Colonic mucosa (tissue), 4 donors: ENCODE results near the gene TFAM. TPM values are rescaled to one million over a fixed set of nuclear protein-coding genes. Genes with fewer than 3 reads are reported as not detected.

Experiments
- DNase-seq: peaks from one replicate; pipeline ENCODE4 v3.0.0-alpha.2; 2020
- H3K27ac ChIP-seq: fragments of 200-600 bp; one replicate; pipeline ENCODE4 v1.8.0; 2021
- H3K27me3 ChIP-seq: fragments of 200-600 bp; one replicate; pipeline ENCODE4 v1.8.0; 2021
- H3K36me3 ChIP-seq: fragments of 200-600 bp; one replicate; pipeline ENCODE4 v1.8.0; 2021
- H3K4me1 ChIP-seq: fragments of 200-600 bp; one replicate; pipeline ENCODE4 v1.8.0; 2021; ENCODE audit warnings: mild to moderate bottlenecking
- H3K4me3 ChIP-seq: fragments of 200-600 bp; one replicate; pipeline ENCODE4 v1.8.0; 2021
- H3K9ac ChIP-seq, 2 donors: one replicate each; pipeline ENCODE4 v1.7.0; 2013; ENCODE audit warnings: control low read depth in 2 of 2, low read depth in 2 of 2, low read length in 2 of 2
- H3K9me3 ChIP-seq: fragments of 200-600 bp; one replicate; pipeline ENCODE4 v1.8.0; 2021
- intact Hi-C: fragments of 100-400 bp; cut with DNase I; formaldehyde crosslinking; loops from one replicate; pipeline ENCODE4 v1.14.1; 2022
- total RNA-seq, 2 donors: library from RNA; stranded (reverse); fragmentation: NEBNext Ultra II Directional in 1 of 2; extraction: Animal tissue kit (Norgen Biotek cat#: 25700) in 1 of 2; gene quantifications; one replicate each; pipeline ENCODE4 v1.2.1, GENCODE V29; 2021
- TF ChIP-seq, protein P1 (sequence below): fragments of 200-600 bp; IDR thresholded peaks from one replicate; pipeline ENCODE4 v1.8.0; 2022; ENCODE audit warnings: antibody characterized with exemption, mild to moderate bottlenecking
- donor health status: healthy.
- donor health status: DM: no; HTN: no; CAD: no.
- donor health status: DM: no; HTN: no; CAD: no.

Gene TFAM
- total RNA-seq, 2 donors from 2014 or later = 52.6 to 63.1 TPM

DNA sequence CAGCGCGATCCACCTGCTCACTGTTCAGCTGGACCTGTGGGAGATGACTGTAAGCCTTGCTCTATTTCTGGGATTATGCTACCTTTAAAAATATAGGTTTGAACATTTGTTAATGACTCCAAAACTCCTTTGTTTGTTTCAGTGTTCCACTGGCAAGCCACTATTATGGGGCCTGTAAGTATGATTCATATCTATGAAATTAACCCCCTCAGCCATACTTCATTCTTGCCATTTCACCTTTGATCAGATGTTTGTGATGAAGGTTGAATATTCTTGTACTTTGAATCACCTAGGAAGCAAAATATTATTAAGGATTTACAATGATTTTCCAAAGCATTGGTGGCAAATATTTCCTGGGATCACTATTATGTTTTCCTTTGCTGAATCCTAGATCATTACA, 23.9 kb upstream of the TFAM start:
- no peak for DNase-seq
- Histone ChIP-seq H3K9me3 (no peaks in the 10 kb centered on the region), H3K4me1 (no peaks in the 10 kb centered on the region), H3K27ac (no peak overlapping the region), H3K9ac (no peak overlapping the region), H3K4me3 (no peak overlapping the region), H3K27me3 (no peaks in the 10 kb centered on the region), H3K36me3 (no peaks in the 10 kb centered on the region)
- intact Hi-C loops = no loop called here
- TF ChIP-seq, protein P1, sequence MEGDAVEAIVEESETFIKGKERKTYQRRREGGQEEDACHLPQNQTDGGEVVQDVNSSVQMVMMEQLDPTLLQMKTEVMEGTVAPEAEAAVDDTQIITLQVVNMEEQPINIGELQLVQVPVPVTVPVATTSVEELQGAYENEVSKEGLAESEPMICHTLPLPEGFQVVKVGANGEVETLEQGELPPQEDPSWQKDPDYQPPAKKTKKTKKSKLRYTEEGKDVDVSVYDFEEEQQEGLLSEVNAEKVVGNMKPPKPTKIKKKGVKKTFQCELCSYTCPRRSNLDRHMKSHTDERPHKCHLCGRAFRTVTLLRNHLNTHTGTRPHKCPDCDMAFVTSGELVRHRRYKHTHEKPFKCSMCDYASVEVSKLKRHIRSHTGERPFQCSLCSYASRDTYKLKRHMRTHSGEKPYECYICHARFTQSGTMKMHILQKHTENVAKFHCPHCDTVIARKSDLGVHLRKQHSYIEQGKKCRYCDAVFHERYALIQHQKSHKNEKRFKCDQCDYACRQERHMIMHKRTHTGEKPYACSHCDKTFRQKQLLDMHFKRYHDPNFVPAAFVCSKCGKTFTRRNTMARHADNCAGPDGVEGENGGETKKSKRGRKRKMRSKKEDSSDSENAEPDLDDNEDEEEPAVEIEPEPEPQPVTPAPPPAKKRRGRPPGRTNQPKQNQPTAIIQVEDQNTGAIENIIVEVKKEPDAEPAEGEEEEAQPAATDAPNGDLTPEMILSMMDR = no peak

DNA sequence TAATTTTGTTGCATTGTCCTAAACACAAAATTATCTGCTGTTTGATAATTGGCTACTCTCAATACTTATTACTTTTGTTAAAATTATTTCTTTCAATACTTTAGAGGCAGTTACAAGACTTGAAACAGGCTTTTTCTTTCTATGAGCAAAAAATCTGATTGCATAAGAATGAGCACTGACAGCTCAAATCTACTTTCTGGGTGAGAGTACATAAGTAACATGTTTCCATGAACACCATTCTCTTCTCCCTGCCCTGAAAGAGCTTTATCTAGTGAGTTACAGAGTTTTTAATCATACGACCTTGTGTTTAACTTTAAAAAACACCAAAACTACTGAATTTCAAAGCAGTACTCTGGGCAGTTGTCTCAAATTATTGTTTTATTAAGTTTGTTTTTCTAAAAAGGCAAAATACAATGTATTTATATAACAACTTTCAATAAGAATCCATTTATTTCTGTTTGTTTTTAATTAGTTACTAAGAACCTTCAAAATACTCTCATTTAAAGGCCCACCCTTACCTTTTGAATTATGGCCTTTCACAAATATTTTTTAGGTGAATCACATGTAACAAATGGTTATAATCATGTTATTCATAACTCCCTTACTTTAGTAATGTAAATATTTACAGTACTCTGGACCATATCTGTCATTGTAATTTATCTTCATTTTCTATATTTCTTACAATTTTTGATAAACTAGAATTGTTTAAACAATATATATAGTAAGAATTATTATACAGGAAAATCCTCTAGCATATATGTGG, 23.0 kb upstream of the TFAM start:
- no peak overlapping the region for H3K4me3 ChIP-seq
- H3K27ac ChIP-seq = no peak overlapping the region
- intact Hi-C loops = no loop called here
- no peaks in the 10 kb centered on the region for H3K9me3 ChIP-seq
- no peak overlapping the region for H3K9ac ChIP-seq
- TF ChIP-seq, protein P1 = no peak
- no peaks in the 10 kb centered on the region for H3K27me3 ChIP-seq
- no peaks in the 10 kb centered on the region for H3K36me3 ChIP-seq
- no peak for DNase-seq
- H3K4me1 ChIP-seq = no peaks in the 10 kb centered on the region

DNA sequence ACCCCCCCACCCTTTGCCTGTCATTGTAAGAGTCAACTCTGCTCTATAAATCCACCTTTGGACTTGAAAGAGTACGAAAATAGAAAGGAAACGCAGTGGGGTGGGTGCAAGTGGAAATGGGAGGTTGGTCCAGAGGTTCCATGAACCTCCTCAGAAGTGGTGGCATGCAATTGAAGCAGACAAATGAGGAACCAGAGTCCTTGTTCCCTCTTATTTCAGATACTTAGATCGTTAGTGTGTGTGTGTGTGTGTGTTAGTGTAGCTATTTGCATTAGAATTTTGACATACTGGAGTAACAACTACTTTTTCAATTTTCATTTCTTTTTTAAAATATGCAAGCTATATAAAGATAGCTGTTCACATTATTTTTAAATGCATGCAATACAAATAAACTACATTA, 18.1 kb upstream of the TFAM start:
- no peaks in the 10 kb centered on the region for H3K36me3 ChIP-seq
- no peak for DNase-seq
- TF ChIP-seq, protein P1 = no peak
- no peaks in the 10 kb centered on the region for H3K27me3 ChIP-seq
- intact Hi-C loops = no loop called here
- no peaks in the 10 kb centered on the region for H3K9me3 ChIP-seq
- H3K9ac ChIP-seq = no peak overlapping the region
- no peak overlapping the region for H3K27ac ChIP-seq
- H3K4me1 ChIP-seq = no peaks in the 10 kb centered on the region
- H3K4me3 ChIP-seq = no peak overlapping the region

DNA sequence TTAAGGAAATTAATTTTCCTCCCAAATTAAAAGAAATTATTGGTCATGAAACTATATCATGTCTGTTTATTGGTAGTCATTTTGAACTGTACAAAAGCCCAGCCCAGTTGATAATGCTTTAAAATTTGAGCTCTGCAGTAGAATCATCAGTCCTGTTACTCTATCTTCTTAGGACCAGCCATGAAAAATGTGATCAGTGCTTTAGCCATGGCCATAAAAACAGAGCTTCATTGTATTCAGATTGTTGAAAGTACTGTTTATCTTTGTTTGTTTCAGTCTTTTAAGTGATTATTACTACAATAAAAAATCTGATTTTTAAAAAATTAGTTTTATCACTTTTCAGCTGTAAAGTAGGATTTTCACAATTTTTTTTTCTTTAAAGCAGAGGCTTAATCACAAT, 13.7 kb upstream of the TFAM start:
- Histone ChIP-seq H3K27me3 (no peaks in the 10 kb centered on the region), H3K9me3 (no peaks in the 10 kb centered on the region), H3K27ac (no peak overlapping the region), H3K9ac (no peak overlapping the region), H3K4me1 (no peaks in the 10 kb centered on the region), H3K36me3 (no peaks in the 10 kb centered on the region), H3K4me3 (no peak overlapping the region)
- TF ChIP-seq, protein P1 = no peak
- no peak for DNase-seq
- intact Hi-C loops = no loop called here

DNA sequence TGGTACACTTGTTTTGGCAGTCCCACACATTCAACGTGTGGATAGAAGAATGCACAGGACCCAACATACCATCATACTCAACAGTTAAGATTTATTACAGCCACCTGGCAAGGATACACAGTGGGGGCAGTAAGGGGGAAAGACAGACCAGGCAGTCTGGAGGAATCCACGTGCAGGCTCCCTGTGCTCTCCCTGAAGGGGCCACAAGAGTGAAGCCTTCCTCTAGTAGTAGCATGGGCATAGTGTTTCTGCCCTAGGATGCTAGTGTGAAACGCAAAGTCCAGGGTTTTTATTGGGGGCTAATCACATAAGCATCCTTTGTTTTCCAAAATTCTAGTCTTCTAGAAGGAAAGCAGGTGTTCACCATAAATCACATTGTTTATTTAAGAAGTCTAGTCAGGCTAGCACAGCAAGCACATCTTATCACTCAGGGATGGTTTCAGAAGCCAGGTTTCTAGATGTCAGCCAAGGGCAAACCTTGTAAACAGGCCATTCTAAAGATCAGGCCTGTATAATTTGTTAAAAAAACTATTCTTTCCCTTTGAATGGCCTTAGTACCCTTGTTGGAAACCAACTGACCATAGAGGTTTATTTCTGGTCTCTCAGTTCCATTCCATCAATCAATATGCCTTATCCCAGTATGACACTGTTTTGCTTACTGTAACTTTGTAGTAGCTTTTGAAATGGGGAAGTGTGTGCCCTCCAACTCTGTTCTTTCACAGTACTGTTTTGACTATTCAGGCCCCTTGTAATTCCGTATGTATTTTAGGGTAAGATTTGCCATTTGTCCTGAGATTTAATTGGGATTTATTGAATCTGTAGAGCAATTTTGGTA, 12.4 kb upstream of the TFAM start:
- no peaks in the 10 kb centered on the region for H3K4me1 ChIP-seq
- H3K9me3 ChIP-seq = no peaks in the 10 kb centered on the region
- no peak overlapping the region for H3K9ac ChIP-seq
- TF ChIP-seq, protein P1 = no peak
- no peak for DNase-seq
- H3K27ac ChIP-seq = no peak overlapping the region
- no peaks in the 10 kb centered on the region for H3K36me3 ChIP-seq
- H3K4me3 ChIP-seq = no peak overlapping the region
- intact Hi-C loops = no loop called here
- no peaks in the 10 kb centered on the region for H3K27me3 ChIP-seq
